Epidermal melanocyte (primary cell): ENCODE measurements around the gene ZNF98.

Source experiments
- DNase-seq: peaks from one replicate; pipeline ENCODE4 v3.0.0; 2011; ENCODE audit warnings: low spot score; ENCODE audit not compliant: insufficient read length

Gene ZNF98

DNA sequence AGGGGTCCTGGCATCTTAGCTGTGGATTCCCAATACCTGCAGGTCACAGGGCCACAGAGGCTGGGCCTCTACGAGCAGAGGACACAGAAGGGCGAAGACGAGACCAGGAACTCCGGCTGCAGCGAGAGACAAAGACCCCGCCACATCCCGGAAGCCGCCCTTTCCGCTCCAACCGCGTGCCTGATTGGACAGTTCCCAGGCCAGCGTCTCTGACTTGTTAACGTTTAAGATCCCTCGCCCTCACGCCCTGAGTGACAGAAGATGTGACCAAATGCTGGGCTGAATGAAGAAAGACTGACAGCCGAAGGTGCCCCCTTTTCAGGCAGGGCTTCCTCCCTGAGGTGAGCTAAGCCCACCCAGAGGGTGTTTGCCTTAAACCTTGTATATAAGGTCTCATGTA lies at the start of gene ZNF98:
Gene ZNF98 (minus strand): TSS at position 136 of the 400 bp plus-strand sequence. CDS start 122 bp downstream, at position 14.
- DNase-seq: no peak

- DNase-seq: no peak
These were observed 24.5 kb upstream of the ZNF98 start for GRCh38 chr19:22446605-22447004.

DNA sequence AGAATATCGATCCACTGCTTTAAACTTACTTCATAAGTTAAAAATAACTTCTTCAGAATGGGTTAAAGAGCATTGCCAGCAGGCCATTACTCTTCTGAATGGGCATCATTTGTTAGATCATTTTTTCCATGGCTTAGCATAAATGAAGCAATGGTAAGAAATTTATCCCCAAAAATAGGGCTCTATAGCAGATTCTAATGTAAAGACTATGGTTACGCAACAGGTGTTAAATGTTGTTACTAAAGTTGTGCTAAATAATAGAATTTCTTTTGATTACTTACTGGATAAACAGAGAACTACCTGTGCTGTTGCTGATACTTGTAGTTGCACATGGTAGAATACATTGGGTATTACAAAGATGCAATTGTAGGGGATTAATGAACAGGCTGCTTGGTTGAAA lies 15.9 kb upstream of the ZNF98 start:
- no peak for DNase-seq

DNA sequence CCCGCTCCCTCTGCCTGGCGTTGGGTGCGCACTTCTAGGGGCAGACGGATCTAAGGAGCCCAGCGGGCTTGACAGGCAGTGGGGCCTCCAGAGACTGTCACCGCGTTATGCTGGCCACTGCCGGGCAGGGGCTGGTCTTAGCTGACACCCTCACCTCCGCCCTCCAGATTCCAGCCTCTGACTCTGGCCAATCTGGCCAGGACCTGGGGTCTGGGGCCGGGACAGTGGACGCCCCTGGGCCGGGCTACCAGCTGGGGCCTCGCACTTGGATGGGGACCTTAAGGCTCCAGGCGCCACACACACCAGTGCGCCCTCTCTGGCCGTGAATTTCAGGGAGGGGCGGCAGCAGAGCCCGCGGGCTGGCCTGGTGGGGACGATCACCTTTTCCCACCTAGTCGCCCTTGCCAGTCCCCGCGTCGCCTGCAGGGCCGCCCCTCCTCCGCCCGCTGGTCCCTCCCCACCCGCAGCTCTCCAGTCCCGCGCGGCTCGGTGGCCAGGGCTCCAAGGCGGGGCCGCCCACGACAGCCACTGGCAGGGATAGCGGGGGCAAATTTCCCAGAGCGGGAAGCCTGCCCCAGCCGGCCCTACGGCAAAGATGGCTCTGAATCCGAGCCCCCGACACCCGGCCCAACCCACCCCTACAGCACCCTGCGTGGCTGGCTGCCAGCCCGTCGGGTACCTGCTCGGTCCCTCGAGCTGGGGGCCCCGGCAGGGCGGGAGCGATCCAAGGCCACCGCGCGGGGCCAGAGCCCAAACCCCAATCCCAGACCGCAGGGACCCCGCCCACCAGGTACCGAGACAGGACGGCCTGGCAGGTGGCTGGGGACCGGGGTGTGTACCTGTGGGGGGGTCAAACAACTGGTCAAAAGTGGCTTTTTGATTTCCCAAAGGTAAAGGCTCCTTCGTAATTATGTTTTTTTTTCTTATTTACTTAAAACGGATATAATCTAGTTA lies 6.1 kb upstream of the ZNF98 start:
- no peak for DNase-seq

DNA sequence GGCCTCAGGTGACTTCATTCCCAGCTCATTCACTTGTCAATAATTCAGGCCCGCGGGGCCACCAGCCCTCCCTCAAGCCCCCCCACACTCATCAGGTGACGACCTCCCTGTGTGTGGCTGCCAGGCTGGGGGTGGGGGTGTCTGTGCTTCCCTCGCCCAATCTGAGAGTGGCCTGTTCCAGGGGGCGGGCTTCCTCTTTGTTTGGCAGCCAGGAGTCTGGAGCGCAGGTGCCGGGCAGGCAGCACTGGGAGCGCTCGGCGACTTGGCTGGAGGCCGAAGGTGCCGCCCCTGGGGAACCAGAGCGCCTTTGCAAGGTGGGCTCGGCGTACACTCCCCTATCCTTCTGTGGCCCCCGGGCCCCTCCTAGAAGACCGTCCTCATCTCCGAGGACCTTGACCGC lies 5.4 kb upstream of the ZNF98 start:
- no peak for DNase-seq

DNA sequence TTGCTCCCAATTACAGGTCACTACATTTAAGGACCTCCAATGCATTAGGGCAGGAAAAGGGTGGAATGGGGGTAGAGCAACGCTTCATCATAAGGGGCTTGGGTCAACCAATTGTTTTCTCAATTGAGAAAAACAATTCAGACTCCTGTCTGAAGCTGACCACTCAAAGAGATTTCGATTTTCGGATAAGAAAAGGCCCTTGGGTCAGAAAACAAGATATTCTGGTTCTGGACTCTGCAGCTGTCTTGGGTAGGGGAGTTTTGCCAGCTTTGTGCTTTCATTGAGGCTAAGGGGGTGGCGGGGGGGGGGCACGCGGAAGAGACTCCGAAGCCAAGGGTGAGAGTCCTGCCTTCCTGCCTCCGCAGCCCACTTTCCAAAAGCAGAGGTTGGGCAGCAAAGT lies 4.8 kb upstream of the ZNF98 start:
- no peak for DNase-seq

DNA sequence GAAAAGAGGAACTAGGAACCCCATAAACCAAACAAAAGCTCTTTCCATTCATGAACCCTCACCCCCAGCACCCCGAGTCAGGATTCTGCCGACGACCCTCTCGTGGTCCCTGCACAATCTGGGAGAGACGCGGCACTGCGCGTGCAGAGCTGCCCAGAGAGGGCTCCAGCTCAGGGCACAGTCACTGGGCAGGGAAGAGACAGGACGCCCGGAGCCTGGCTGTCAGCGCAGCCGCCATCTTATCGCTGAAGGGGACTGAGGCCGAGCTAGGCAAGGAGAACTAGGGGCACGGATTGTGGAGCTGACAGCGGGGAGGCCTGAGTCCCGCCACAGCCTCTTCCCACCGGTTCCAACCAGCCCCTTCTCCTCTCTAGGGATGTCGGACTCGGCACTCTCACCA lies 349 bp downstream of the ZNF98 start:
- DNase-seq: no peak

- DNase-seq: no peak
These were observed 67.5 kb downstream of the ZNF98 start for GRCh38 chr19:22354665-22355064.
